A673 (cell line): ENCODE data around the gene PNPLA2.

ENCODE experiments used
- EZH2 ChIP-seq: fragments of 200-600 bp; sonication (generic); IDR thresholded peaks from 2 replicates; pipeline ENCODE4 v1.6.1; 2017; ENCODE audit warnings: borderline replicate concordance, low read depth, mild to moderate bottlenecking, mixed read lengths, antibody characterized with exemption, low read length; ENCODE audit not compliant: poor library complexity, severe bottlenecking
- TF ChIP-seq, protein P1 (sequence below): fragments of 300-800, 200-600 bp; sonication (generic); conservative IDR thresholded peaks from 2 replicates; pipeline ENCODE4 v1.5.1; 2017; ENCODE audit warnings: low read depth, mild to moderate bottlenecking, antibody characterized with exemption, low read length, moderate library complexity, mixed read lengths

DNA sequence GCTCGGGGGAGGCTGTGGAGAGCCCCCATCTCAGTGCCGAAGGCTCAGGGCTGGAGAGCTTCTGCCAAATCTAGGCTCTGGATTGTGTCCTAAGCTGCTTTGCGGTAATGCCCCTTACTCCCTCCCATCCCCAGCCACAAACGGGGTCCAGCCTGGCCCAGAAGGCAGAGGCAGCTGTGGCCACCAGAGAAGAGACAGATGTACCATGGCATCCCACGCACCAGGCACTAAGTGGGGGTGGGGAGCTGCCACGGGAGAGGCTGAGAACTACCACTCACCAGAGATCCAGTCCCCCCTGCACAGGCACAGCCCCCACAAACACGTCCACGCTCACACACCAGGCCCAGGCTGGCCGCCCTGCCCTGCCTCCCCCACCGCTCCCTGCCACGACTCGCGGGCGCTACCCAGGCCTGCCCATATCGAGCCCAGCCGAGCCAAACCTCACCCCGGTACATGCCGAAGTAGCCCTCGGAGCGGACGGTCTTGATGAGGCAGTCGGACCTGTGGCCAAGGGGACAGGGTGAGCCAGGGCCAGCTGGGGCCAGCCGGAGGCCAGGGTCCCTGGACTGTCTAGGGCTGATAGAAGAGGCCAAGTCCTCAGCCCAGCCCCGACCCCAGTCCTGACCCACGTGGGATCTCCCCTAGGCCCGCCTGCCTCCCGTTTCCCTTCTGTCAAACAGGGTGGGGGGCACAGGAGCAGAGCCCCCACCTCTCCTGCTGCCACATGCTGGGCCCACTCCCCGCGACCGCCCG lies 24.5 kb upstream of the PNPLA2 start:
- TF ChIP-seq, protein P1, sequence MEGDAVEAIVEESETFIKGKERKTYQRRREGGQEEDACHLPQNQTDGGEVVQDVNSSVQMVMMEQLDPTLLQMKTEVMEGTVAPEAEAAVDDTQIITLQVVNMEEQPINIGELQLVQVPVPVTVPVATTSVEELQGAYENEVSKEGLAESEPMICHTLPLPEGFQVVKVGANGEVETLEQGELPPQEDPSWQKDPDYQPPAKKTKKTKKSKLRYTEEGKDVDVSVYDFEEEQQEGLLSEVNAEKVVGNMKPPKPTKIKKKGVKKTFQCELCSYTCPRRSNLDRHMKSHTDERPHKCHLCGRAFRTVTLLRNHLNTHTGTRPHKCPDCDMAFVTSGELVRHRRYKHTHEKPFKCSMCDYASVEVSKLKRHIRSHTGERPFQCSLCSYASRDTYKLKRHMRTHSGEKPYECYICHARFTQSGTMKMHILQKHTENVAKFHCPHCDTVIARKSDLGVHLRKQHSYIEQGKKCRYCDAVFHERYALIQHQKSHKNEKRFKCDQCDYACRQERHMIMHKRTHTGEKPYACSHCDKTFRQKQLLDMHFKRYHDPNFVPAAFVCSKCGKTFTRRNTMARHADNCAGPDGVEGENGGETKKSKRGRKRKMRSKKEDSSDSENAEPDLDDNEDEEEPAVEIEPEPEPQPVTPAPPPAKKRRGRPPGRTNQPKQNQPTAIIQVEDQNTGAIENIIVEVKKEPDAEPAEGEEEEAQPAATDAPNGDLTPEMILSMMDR = no peak
- no peak for TF ChIP-seq EZH2
